ENCODE results near the gene FADS2.

DNA sequence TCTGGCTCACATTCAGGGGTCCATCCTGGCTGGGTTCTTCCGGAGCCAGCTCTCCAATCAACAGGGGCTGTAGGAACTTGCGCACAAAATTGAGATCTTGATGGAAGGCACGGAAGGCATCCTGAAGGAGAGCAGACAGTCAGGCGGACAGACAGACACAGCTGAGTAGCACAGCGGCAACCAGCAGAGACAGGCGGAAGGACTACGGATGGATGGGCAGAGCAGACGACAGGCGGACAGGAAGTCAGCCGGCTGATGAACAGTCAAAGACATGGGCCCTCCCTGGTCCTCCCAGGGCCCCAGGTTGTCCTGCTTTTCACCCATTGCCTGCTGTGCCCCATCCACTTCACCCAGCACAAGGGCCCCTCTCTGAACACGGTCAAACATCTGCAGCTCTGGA lies 51.9 kb downstream of the FADS2 start:
- TF ChIP-seq, protein P1, sequence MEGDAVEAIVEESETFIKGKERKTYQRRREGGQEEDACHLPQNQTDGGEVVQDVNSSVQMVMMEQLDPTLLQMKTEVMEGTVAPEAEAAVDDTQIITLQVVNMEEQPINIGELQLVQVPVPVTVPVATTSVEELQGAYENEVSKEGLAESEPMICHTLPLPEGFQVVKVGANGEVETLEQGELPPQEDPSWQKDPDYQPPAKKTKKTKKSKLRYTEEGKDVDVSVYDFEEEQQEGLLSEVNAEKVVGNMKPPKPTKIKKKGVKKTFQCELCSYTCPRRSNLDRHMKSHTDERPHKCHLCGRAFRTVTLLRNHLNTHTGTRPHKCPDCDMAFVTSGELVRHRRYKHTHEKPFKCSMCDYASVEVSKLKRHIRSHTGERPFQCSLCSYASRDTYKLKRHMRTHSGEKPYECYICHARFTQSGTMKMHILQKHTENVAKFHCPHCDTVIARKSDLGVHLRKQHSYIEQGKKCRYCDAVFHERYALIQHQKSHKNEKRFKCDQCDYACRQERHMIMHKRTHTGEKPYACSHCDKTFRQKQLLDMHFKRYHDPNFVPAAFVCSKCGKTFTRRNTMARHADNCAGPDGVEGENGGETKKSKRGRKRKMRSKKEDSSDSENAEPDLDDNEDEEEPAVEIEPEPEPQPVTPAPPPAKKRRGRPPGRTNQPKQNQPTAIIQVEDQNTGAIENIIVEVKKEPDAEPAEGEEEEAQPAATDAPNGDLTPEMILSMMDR (conservative IDR thresholded peaks at IDR 0.05; ENCODE audit: low read depth, low read length): no peak
- no peak for TF ChIP-seq EZH2 (IDR thresholded peaks at IDR 0.05; ENCODE audit: low read length, unreplicated experiment)
- TF ChIP-seq EZH2phosphoT487 (IDR thresholded peaks at IDR 0.05; ENCODE audit: borderline replicate concordance, low read length): no peak
